SK-N-SH treated with all-trans-retinoic acid at 6 μM for 48 hours (cell line): ENCODE results near the gene FAM114A1.

ENCODE experiments used
- ATAC-seq: fragments of 200-7000 bp; cut with Tn5 transposase; 3 replicates; pipeline ENCODE4 v1.9.1; 2020; ENCODE audit warnings: mild to moderate bottlenecking, moderate library complexity
- ARNTL ChIP-seq: fragments of 450-650 bp; formaldehyde crosslinking; IDR thresholded peaks from 2 replicates; pipeline ENCODE4 v1.5.0; 2020; ENCODE audit warnings: low read depth, mild to moderate bottlenecking, moderate library complexity, borderline replicate concordance
- BACH2 ChIP-seq: fragments of 250-450 bp; sonication (Bioruptor Pico); IDR thresholded peaks from 2 replicates; pipeline ENCODE4 v1.9.0; 2021; ENCODE audit warnings: mild to moderate bottlenecking, borderline replicate concordance
- CSDC2 ChIP-seq: fragments of 250-450 bp; sonication (Bioruptor Pico); IDR thresholded peaks from 2 replicates; pipeline ENCODE4 v1.5.0; 2020; ENCODE audit warnings: mild to moderate bottlenecking, moderate library complexity
- ESRRG ChIP-seq: fragments of 250-450 bp; sonication (Bioruptor Pico); IDR thresholded peaks from 2 replicates; pipeline ENCODE4 v1.6.1; 2021; ENCODE audit warnings: mild to moderate bottlenecking
- GLIS3 ChIP-seq: fragments of 250-450 bp; sonication (Bioruptor Pico); IDR thresholded peaks from 2 replicates; pipeline ENCODE4 v1.5.0; 2020; ENCODE audit warnings: mild to moderate bottlenecking, moderate library complexity
- ISL1 ChIP-seq: fragments of 250-450 bp; sonication (Bioruptor Pico); IDR thresholded peaks from 2 replicates; pipeline ENCODE4 v2.1.2; 2022; ENCODE audit warnings: mild to moderate bottlenecking, moderate library complexity
- RARB ChIP-seq: fragments of 250-450 bp; sonication (Bioruptor Pico); IDR thresholded peaks from 2 replicates; pipeline ENCODE4 v1.8.0; 2021; ENCODE audit warnings: mild to moderate bottlenecking, moderate library complexity
- SNAI2 ChIP-seq: fragments of 250-450 bp; sonication (Bioruptor Pico); IDR thresholded peaks from 2 replicates; pipeline ENCODE4 v1.5.0; 2020; ENCODE audit warnings: mild to moderate bottlenecking, moderate library complexity
- TCF4 ChIP-seq: fragments of 250-450 bp; sonication (Bioruptor Pico); IDR thresholded peaks from 2 replicates; pipeline ENCODE4 v1.8.0; 2021; ENCODE audit warnings: mild to moderate bottlenecking, moderate library complexity, borderline replicate concordance
- TOX ChIP-seq: fragments of 250-450 bp; sonication (Bioruptor Pico); IDR thresholded peaks from 2 replicates; pipeline ENCODE4 v1.8.0; 2021; ENCODE audit warnings: mild to moderate bottlenecking, moderate library complexity, borderline replicate concordance
- ZNF565 ChIP-seq: fragments of 450-650 bp; formaldehyde crosslinking; conservative IDR thresholded peaks from 2 replicates; pipeline ENCODE4 v1.5.0; 2020; ENCODE audit warnings: low read depth, mild to moderate bottlenecking, moderate library complexity
- ZNF70 ChIP-seq: fragments of 450-650 bp; formaldehyde crosslinking; IDR thresholded peaks from 2 replicates; pipeline ENCODE4 v1.5.0; 2020; ENCODE audit warnings: mild to moderate bottlenecking, moderate library complexity
- ZNF8 ChIP-seq: fragments of 450-650 bp; formaldehyde crosslinking; IDR thresholded peaks from 2 replicates; pipeline ENCODE4 v1.5.0; 2020; ENCODE audit warnings: mild to moderate bottlenecking, moderate library complexity
- TF ChIP-seq, protein P1 (sequence below): fragments of 250-450 bp; sonication (Bioruptor Pico); IDR thresholded peaks from 2 replicates; pipeline ENCODE4 v1.8.0; 2021; ENCODE audit warnings: low read depth, mild to moderate bottlenecking, moderate library complexity, borderline replicate concordance
- TF ChIP-seq, protein P2 (sequence below): fragments of 250-450 bp; sonication (Bioruptor Pico); IDR thresholded peaks from 2 replicates; pipeline ENCODE4 v1.5.1; 2020; ENCODE audit warnings: low read depth, mild to moderate bottlenecking, moderate library complexity
- TF ChIP-seq, protein P3 (sequence below): fragments of 250-450 bp; sonication (Bioruptor Pico); IDR thresholded peaks from 2 replicates; pipeline ENCODE4 v1.8.0; 2020; ENCODE audit warnings: mild to moderate bottlenecking, moderate library complexity, borderline replicate concordance
- TF ChIP-seq, protein P4 (sequence below): fragments of 250-450 bp; sonication (Bioruptor Pico); IDR thresholded peaks from 2 replicates; pipeline ENCODE4 v1.5.0; 2020; ENCODE audit warnings: mild to moderate bottlenecking, moderate library complexity
- TF ChIP-seq, protein P5 (sequence below): fragments of 250-450 bp; sonication (Bioruptor Pico); IDR thresholded peaks from 2 replicates; pipeline ENCODE4 v1.5.1; 2021; ENCODE audit warnings: mild to moderate bottlenecking, moderate library complexity

Gene FAM114A1

DNA sequence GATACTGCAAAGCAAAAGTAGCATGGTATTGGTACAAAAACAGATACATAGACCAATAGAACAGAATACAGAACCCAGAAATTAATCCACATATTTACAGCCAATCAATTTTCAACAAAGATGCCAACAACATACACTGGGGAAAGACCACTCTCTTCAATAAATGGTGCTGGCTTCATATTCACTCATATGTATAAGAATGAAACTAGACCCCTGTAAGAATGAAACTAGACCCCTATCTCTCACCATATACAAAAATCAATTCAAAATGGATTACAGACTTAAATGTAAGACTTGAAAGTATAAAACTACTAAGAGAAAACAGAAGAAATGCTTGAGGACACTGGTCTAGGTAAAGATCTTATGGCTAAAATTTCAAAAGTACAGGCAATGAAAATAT lies 30.3 kb upstream of the FAM114A1 start (continued):
- TF ChIP-seq TOX (CRISPR knock-in tag) (no peak), TCF4 (no peak), ZNF70 (CRISPR knock-in tag) (no peak)
- TF ChIP-seq, protein P1, sequence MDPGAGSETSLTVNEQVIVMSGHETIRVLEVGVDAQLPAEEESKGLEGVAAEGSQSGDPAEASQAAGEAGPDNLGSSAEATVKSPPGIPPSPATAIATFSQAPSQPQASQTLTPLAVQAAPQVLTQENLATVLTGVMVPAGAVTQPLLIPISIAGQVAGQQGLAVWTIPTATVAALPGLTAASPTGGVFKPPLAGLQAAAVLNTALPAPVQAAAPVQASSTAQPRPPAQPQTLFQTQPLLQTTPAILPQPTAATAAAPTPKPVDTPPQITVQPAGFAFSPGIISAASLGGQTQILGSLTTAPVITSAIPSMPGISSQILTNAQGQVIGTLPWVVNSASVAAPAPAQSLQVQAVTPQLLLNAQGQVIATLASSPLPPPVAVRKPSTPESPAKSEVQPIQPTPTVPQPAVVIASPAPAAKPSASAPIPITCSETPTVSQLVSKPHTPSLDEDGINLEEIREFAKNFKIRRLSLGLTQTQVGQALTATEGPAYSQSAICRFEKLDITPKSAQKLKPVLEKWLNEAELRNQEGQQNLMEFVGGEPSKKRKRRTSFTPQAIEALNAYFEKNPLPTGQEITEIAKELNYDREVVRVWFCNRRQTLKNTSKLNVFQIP = no peak

DNA sequence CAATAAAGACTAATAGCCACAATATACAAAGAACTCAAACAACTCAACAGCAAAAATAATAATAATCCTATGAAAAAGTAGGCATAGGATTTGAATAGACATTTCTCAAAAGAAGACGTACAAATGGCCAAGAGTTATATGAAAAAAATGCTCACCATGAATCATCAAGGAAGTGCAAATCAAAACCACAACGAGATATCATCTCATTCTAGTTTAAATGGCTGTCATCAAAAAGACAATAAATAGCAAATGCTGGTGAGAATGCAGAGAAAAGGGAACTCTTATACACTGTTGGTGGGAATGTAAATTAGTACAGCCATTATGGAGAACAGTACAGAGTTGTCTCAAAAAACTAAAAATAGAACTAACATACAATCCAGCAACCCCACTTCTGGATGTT lies 29.8 kb upstream of the FAM114A1 start:
- TF ChIP-seq ARNTL (CRISPR knock-in tag) (no peak), SNAI2 (CRISPR knock-in tag) (no peak), ZNF70 (CRISPR knock-in tag) (no peak), ISL1 (CRISPR knock-in tag) (no peak; the same call in 1 of the 2 replicates), RARB (no peak), ZNF565 (CRISPR knock-in tag) (no peak), ESRRG (CRISPR knock-in tag) (no peak), CSDC2 (CRISPR knock-in tag) (no peak), TOX (CRISPR knock-in tag) (no peak), TCF4 (no peak), BACH2 (CRISPR knock-in tag) (no peak), GLIS3 (CRISPR knock-in tag) (no peak), ZNF8 (CRISPR knock-in tag) (no peak)
- TF ChIP-seq, protein P2, sequence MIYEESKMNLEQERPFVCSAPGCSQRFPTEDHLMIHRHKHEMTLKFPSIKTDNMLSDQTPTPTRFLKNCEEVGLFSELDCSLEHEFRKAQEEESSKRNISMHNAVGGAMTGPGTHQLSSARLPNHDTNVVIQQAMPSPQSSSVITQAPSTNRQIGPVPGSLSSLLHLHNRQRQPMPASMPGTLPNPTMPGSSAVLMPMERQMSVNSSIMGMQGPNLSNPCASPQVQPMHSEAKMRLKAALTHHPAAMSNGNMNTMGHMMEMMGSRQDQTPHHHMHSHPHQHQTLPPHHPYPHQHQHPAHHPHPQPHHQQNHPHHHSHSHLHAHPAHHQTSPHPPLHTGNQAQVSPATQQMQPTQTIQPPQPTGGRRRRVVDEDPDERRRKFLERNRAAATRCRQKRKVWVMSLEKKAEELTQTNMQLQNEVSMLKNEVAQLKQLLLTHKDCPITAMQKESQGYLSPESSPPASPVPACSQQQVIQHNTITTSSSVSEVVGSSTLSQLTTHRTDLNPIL = no peak
- TF ChIP-seq, protein P3, sequence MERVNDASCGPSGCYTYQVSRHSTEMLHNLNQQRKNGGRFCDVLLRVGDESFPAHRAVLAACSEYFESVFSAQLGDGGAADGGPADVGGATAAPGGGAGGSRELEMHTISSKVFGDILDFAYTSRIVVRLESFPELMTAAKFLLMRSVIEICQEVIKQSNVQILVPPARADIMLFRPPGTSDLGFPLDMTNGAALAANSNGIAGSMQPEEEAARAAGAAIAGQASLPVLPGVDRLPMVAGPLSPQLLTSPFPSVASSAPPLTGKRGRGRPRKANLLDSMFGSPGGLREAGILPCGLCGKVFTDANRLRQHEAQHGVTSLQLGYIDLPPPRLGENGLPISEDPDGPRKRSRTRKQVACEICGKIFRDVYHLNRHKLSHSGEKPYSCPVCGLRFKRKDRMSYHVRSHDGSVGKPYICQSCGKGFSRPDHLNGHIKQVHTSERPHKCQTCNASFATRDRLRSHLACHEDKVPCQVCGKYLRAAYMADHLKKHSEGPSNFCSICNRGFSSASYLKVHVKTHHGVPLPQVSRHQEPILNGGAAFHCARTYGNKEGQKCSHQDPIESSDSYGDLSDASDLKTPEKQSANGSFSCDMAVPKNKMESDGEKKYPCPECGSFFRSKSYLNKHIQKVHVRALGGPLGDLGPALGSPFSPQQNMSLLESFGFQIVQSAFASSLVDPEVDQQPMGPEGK (CRISPR knock-in tag) = no peak
- TF ChIP-seq, protein P4, sequence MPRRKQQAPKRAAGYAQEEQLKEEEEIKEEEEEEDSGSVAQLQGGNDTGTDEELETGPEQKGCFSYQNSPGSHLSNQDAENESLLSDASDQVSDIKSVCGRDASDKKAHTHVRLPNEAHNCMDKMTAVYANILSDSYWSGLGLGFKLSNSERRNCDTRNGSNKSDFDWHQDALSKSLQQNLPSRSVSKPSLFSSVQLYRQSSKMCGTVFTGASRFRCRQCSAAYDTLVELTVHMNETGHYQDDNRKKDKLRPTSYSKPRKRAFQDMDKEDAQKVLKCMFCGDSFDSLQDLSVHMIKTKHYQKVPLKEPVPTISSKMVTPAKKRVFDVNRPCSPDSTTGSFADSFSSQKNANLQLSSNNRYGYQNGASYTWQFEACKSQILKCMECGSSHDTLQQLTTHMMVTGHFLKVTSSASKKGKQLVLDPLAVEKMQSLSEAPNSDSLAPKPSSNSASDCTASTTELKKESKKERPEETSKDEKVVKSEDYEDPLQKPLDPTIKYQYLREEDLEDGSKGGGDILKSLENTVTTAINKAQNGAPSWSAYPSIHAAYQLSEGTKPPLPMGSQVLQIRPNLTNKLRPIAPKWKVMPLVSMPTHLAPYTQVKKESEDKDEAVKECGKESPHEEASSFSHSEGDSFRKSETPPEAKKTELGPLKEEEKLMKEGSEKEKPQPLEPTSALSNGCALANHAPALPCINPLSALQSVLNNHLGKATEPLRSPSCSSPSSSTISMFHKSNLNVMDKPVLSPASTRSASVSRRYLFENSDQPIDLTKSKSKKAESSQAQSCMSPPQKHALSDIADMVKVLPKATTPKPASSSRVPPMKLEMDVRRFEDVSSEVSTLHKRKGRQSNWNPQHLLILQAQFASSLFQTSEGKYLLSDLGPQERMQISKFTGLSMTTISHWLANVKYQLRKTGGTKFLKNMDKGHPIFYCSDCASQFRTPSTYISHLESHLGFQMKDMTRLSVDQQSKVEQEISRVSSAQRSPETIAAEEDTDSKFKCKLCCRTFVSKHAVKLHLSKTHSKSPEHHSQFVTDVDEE (CRISPR knock-in tag) = no peak
- peak; percentile 46; the same call in 2 of the 3 replicates for ATAC-seq

DNA sequence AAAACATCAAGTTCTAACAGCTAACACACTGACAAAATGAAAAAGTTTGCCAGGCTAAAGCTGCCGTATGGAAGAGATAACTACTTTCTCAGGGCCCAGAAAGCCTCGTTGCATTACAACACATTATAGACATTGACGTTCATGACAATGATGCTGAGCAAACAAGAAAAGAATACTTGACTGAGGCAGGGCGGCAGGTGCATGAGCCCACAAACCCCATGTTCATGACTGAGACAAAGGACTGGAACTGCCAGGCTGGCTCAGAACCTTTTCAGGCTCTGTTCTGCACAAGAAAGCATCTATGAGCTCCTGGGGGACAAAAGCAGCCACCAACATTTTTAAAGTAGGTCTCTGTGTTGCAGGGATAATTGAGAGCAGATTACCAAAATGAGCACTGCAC lies 24.6 kb upstream of the FAM114A1 start:
- TF ChIP-seq, protein P5, sequence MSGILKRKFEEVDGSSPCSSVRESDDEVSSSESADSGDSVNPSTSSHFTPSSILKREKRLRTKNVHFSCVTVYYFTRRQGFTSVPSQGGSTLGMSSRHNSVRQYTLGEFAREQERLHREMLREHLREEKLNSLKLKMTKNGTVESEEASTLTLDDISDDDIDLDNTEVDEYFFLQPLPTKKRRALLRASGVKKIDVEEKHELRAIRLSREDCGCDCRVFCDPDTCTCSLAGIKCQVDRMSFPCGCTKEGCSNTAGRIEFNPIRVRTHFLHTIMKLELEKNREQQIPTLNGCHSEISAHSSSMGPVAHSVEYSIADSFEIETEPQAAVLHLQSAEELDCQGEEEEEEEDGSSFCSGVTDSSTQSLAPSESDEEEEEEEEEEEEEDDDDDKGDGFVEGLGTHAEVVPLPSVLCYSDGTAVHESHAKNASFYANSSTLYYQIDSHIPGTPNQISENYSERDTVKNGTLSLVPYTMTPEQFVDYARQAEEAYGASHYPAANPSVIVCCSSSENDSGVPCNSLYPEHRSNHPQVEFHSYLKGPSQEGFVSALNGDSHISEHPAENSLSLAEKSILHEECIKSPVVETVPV = no peak
- TF ChIP-seq ZNF70 (CRISPR knock-in tag) = no peak
- no peak for ATAC-seq

DNA sequence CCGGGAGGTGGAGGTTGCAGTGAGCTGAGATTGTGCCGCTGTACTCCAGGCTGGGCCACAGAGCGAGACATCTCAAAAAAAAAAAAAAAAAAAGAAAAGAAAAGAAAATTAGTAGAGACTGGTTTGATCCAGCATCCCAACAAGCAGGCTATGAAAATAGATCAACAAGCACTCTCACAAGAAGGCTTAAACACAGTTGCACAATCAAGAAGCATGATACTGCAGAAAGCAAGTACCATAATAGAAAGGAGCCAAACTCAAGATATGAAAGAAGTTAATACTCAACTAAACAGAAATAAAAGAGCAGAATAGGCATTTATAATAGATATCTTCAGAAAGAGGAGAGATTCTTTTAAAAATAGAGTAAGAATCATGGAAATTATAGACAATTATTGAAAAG lies 21.6 kb upstream of the FAM114A1 start:
- TF ChIP-seq, protein P5 = no peak
- no peak for TF ChIP-seq TCF4
- TF ChIP-seq, protein P4 (CRISPR knock-in tag) = no peak
- TF ChIP-seq, all 23 proteins: peak for 0
- ATAC-seq = no peak
